Smooth muscle cell (in vitro differentiated cells): ENCODE results near the gene IRF1. TPM values are rescaled to one million over a fixed set of nuclear protein-coding genes. Genes with fewer than 3 reads are reported as not detected.

ENCODE experiments used
- DNase-seq: peaks from one replicate; lab custom pipeline; 2025; ENCODE audit not compliant: unreplicated experiment; lab: John Stamatoyannopoulos, UW
- H2AFZ ChIP-seq: fragments of 200-600 bp; sonication (generic); 2 replicates; pipeline ENCODE4 v1.6.0; 2016; ENCODE audit warnings: antibody characterized with exemption, low read depth, mild to moderate bottlenecking
- H3F3A ChIP-seq: fragments of 200-600 bp; sonication (generic); 2 replicates; pipeline ENCODE4 v1.6.0; 2017; ENCODE audit warnings: antibody characterized with exemption, low read depth
- H3K27ac ChIP-seq: fragments of 200-600 bp; sonication (generic); 2 replicates; pipeline ENCODE4 v1.5.1; 2016; ENCODE audit warnings: low read depth, mild to moderate bottlenecking
- H3K27me3 ChIP-seq: fragments of 200-600 bp; sonication (generic); 2 replicates; pipeline ENCODE4 v1.6.1; 2016; ENCODE audit warnings: low read depth, mild to moderate bottlenecking
- H3K36me3 ChIP-seq: fragments of 200-600 bp; sonication (generic); 2 replicates; pipeline ENCODE4 v1.5.1; 2016; ENCODE audit warnings: low read depth
- H3K4me1 ChIP-seq: fragments of 200-600 bp; sonication (generic); 2 replicates; pipeline ENCODE4 v1.5.1; 2016; ENCODE audit warnings: low read depth
- H3K4me2 ChIP-seq: fragments of 200-600 bp; sonication (generic); 2 replicates; pipeline ENCODE4 v1.6.0; 2016; ENCODE audit warnings: mild to moderate bottlenecking
- H3K4me3 ChIP-seq: fragments of 200-600 bp; sonication (generic); 2 replicates; pipeline ENCODE4 v1.5.1; 2016; ENCODE audit warnings: mild to moderate bottlenecking
- H3K79me2 ChIP-seq: fragments of 200-600 bp; sonication (generic); 2 replicates; pipeline ENCODE4 v1.6.0; 2016; ENCODE audit warnings: low read depth, mild to moderate bottlenecking
- H3K9ac ChIP-seq: fragments of 200-600 bp; sonication (generic); 2 replicates; pipeline ENCODE4 v1.6.0; 2016; ENCODE audit warnings: low read depth
- H3K9me3 ChIP-seq: fragments of 200-600 bp; sonication (generic); replicated peaks from 2 replicates; pipeline ENCODE4 v1.5.1; 2016; ENCODE audit warnings: low read depth
- H4K20me1 ChIP-seq: fragments of 200-600 bp; sonication (generic); 2 replicates; pipeline ENCODE4 v1.6.0; 2016; ENCODE audit warnings: low read depth
- WGBS: methylation state at CpG from one replicate; pipeline ENCODE4 v1.1.7; 2016; ENCODE audit warnings: low lambda C conversion rate; 5-methylcytosine and 5-hydroxymethylcytosine counted together
- polyA plus RNA-seq: library from polyadenylated mRNA; unstranded; fragments of >200 nt; fragmentation: Nextera tagmentation; extraction: Ambion mirVana; gene quantifications from 2 replicates; pipeline ENCODE4 v1.2.1, GENCODE V29; 2016
- total RNA-seq: library from RNA; depleted of rRNA; stranded (reverse); fragments of >200 nt; gene quantifications from 2 replicates; pipeline ENCODE4 v1.2.3, GENCODE V29; 2014
- TF ChIP-seq, protein P1 (sequence below): fragments of 200-600 bp; sonication (generic); IDR thresholded peaks from 2 replicates; pipeline ENCODE4 v1.5.1; 2017; ENCODE audit warnings: borderline replicate concordance, mild to moderate bottlenecking, antibody characterized with exemption; ENCODE audit not compliant: insufficient read depth, poor library complexity, severe bottlenecking

Gene IRF1
- total and polyA plus RNA-seq, 2 experiments from 2014 or later: 15.7 to 19.1 TPM

GRCh38 chr5:132449060-132449459 is 41.5 kb downstream of the IRF1 start:
- 93% methylated on average over 1 of the region's 1 CpG for WGBS
- no peak for DNase-seq
- TF ChIP-seq, protein P1, sequence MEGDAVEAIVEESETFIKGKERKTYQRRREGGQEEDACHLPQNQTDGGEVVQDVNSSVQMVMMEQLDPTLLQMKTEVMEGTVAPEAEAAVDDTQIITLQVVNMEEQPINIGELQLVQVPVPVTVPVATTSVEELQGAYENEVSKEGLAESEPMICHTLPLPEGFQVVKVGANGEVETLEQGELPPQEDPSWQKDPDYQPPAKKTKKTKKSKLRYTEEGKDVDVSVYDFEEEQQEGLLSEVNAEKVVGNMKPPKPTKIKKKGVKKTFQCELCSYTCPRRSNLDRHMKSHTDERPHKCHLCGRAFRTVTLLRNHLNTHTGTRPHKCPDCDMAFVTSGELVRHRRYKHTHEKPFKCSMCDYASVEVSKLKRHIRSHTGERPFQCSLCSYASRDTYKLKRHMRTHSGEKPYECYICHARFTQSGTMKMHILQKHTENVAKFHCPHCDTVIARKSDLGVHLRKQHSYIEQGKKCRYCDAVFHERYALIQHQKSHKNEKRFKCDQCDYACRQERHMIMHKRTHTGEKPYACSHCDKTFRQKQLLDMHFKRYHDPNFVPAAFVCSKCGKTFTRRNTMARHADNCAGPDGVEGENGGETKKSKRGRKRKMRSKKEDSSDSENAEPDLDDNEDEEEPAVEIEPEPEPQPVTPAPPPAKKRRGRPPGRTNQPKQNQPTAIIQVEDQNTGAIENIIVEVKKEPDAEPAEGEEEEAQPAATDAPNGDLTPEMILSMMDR: no peak

DNA sequence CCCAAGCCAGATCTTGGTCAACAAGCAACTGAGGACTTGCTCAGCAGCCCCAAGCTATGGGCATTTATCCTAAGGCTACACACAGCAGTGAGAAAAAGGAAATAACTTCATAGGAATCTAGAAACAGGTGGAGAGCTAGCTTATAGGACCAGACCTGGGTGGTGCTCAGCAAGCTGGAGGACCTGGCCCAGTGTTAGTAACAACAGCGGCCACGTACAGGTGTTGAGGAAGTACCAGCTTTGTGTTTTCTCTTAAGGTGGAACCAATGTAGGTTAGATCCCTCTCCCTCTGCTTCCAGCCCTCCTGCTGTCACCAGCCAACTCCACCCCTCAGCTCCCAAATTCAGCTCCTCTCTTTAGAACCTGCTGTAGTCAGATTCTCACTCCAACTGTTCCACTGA is 43.4 kb downstream of the IRF1 start:
- no peaks in the 10 kb centered on the region for H3K79me2 ChIP-seq
- WGBS: 95% methylated on average over 2 of the region's 2 CpGs
- H3F3A ChIP-seq: no peaks in the 10 kb centered on the region
- H2AFZ ChIP-seq: no peak overlapping the region
- no peak overlapping the region for H3K27ac ChIP-seq
- H3K4me3 ChIP-seq: no peak overlapping the region
- no peaks in the 10 kb centered on the region for H4K20me1 ChIP-seq
- no peaks in the 10 kb centered on the region for H3K27me3 ChIP-seq
- peaks cover 11% of the 10 kb centered on the region for H3K4me1 ChIP-seq
- DNase-seq: no peak
- TF ChIP-seq, protein P1: no peak
- no peak overlapping the region for H3K4me2 ChIP-seq
- no peak overlapping the region for H3K9ac ChIP-seq
- no peaks in the 10 kb centered on the region for H3K9me3 ChIP-seq
- H3K36me3 ChIP-seq: no peaks in the 10 kb centered on the region

More at GRCh38 chr5:132449060-132449459, 41.5 kb downstream of the IRF1 start:
- H3F3A ChIP-seq: no peaks in the 10 kb centered on the region
- H2AFZ ChIP-seq: no peak overlapping the region
- H4K20me1 ChIP-seq: no peaks in the 10 kb centered on the region
- H3K36me3 ChIP-seq: no peaks in the 10 kb centered on the region
- H3K27ac ChIP-seq: no peak overlapping the region
- H3K27me3 ChIP-seq: no peaks in the 10 kb centered on the region
- H3K4me1 ChIP-seq: peaks cover 11% of the 10 kb centered on the region
- no peak overlapping the region for H3K4me2 ChIP-seq
- H3K9ac ChIP-seq: no peak overlapping the region
- no peaks in the 10 kb centered on the region for H3K79me2 ChIP-seq
- no peaks in the 10 kb centered on the region for H3K9me3 ChIP-seq
- H3K4me3 ChIP-seq: no peak overlapping the region

DNA sequence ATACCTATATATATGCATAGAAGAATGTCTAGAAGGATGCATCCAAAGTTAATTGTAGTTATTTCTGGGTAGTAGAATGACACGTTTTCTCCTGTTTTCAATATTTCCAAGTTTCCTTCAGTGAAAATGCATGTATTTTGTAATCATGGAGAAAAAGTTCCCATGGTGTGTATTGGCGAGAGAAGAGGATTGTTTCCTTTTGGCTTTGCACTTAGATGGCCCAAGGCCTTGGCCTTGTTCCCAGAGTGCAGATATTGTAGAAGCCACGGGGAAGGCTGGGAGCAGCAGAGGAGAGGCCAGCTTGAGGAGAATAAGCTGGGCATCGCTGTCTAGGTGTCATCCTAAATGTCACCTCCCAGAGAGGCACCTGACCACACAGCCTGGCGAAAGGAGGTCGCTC is 44.0 kb downstream of the IRF1 start:
- Histone ChIP-seq H3K4me3 (no peak overlapping the region), H3F3A (no peaks in the 10 kb centered on the region), H3K4me1 (peaks cover 11% of the 10 kb centered on the region), H3K36me3 (no peaks in the 10 kb centered on the region), H3K79me2 (no peaks in the 10 kb centered on the region), H3K9ac (no peak overlapping the region), H3K4me2 (no peak overlapping the region), H4K20me1 (no peaks in the 10 kb centered on the region), H2AFZ (no peak overlapping the region), H3K9me3 (no peaks in the 10 kb centered on the region), H3K27me3 (no peaks in the 10 kb centered on the region), H3K27ac (no peak overlapping the region)
- no peak for DNase-seq
- TF ChIP-seq, protein P1: no peak
- WGBS: 77% methylated on average over 6 of the region's 6 CpGs

DNA sequence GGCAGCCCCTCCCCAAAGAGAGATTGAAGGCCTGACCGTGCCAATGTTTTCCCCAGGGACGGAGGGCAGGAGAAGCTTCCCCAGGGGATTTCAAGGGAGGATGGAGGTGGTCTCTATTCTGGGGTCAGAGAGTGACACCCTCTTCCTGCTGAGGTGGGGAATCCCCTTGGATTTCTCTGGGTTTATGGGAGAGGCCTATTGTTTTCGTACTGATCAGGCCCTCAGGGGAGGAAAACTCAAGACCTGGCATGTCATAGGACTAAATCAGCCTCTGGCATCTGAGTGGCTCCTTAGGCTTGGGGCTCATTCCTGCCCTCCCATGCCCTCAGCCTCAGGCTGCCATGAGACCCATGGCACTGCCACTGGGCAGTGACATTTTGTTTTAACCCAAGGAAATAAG is 44.6 kb downstream of the IRF1 start:
- Histone ChIP-seq H3K9me3 (no peaks in the 10 kb centered on the region), H3K79me2 (no peaks in the 10 kb centered on the region), H3K36me3 (no peaks in the 10 kb centered on the region), H3K4me3 (no peak overlapping the region), H2AFZ (no peak overlapping the region), H3K27ac (no peak overlapping the region), H3K27me3 (no peaks in the 10 kb centered on the region), H4K20me1 (no peaks in the 10 kb centered on the region), H3F3A (no peaks in the 10 kb centered on the region), H3K4me1 (peaks cover 4% of the 10 kb centered on the region), H3K4me2 (no peak overlapping the region), H3K9ac (no peak overlapping the region)
- 66% methylated on average over 3 of the region's 3 CpGs for WGBS
- DNase-seq: no peak
- TF ChIP-seq, protein P1: no peak
